Activated T-helper 1 cell treated with anti-CD3 and anti-CD28 coated beads, Interleukin-12 subunit alpha, Interleukin-12 subunit beta, Interleukin-2, Interleukin-4 antibody, amounts not matched to agents 30 ng/mL and 10 ng/mL and 1 ng/mL, durations not matched to agents 14 hours and 24 hours and 36 hours (primary cell): ENCODE data around the gene ID1. TPM values are rescaled to one million over a fixed set of nuclear protein-coding genes. Genes with fewer than 3 reads are reported as not detected.

Experiments
- DNase-seq: peaks from one replicate; pipeline ENCODE4 v3.0.0; 2021; ENCODE audit warnings: low spot score
- H3K27ac Mint-ChIP-seq: one replicate; pipeline ENCODE4 v1.8.0; 2021; ENCODE audit warnings: mild to moderate bottlenecking, mixed read lengths
- H3K27me3 Mint-ChIP-seq: one replicate; pipeline ENCODE4 v1.8.0; 2022; ENCODE audit warnings: mild to moderate bottlenecking, moderate library complexity, mixed read lengths; ENCODE audit not compliant: insufficient read depth
- H3K36me3 Mint-ChIP-seq: one replicate; pipeline ENCODE4 v1.8.0; 2021; ENCODE audit warnings: low read depth, mixed read lengths
- H3K4me1 Mint-ChIP-seq: one replicate; pipeline ENCODE4 v1.8.0; 2021; ENCODE audit warnings: low read depth, mixed read lengths
- H3K4me3 Mint-ChIP-seq: one replicate; pipeline ENCODE4 v1.8.0; 2021; ENCODE audit warnings: mild to moderate bottlenecking, moderate library complexity, mixed read lengths
- H3K9me3 Mint-ChIP-seq: one replicate; pipeline ENCODE4 v1.8.0; 2021; ENCODE audit warnings: mixed read lengths
- intact Hi-C: fragments of 100-400 bp; cut with micrococcal nuclease; formaldehyde crosslinking; loops from one replicate; pipeline ENCODE4 v1.15.1; 2024
- total RNA-seq: library from RNA; stranded (reverse); gene quantifications from 2 replicates; pipeline ENCODE4 v1.2.3, GENCODE V29; 2022

The ID1 gene
- total RNA-seq, 1 donor from 2014 or later: 4.0 TPM

GRCh38 chr20:31596831-31597480 lies 8.1 kb upstream of the ID1 start:
- Mint-ChIP-seq H3K27ac (no peak overlapping the region), H3K36me3 (no peaks in the 10 kb centered on the region), H3K27me3 (peaks cover 2% of the 10 kb centered on the region), H3K4me3 (no peak overlapping the region), H3K9me3 (no peaks in the 10 kb centered on the region), H3K4me1 (no peaks in the 10 kb centered on the region)
- no peak for DNase-seq
- intact Hi-C loops: no loop called here

- no peak overlapping the region for H3K27ac Mint-ChIP-seq
- intact Hi-C loops: no loop called here
Observed at GRCh38 chr20:31597481-31597855, 7.6 kb upstream of the ID1 start.

GRCh38 chr20:31602431-31602778 lies 2.7 kb upstream of the ID1 start:
- Mint-ChIP-seq H3K36me3 (no peaks in the 10 kb centered on the region), H3K4me1 (peaks cover 35% of the 10 kb centered on the region), H3K9me3 (no peaks in the 10 kb centered on the region), H3K27ac (no peak overlapping the region), H3K4me3 (no peak overlapping the region), H3K27me3 (peaks cover 40% of the 10 kb centered on the region)
- intact Hi-C loops: loop anchor here (10.0 kb wide), 1 partner anchor 752 kb away; the partner anchor contains the start of gene ASXL1
- no peak for DNase-seq

More at GRCh38 chr20:31597481-31597855, 7.6 kb upstream of the ID1 start:
- no peaks in the 10 kb centered on the region for H3K9me3 Mint-ChIP-seq
- H3K4me3 Mint-ChIP-seq: no peak overlapping the region
- H3K27me3 Mint-ChIP-seq: peaks cover 4% of the 10 kb centered on the region
- H3K36me3 Mint-ChIP-seq: no peaks in the 10 kb centered on the region
- no peak for DNase-seq
- peaks cover under 1% of the 10 kb centered on the region for H3K4me1 Mint-ChIP-seq

GRCh38 chr20:31602779-31603441 lies 2.2 kb upstream of the ID1 start:
- Mint-ChIP-seq H3K36me3 (no peaks in the 10 kb centered on the region), H3K4me1 (peaks cover 35% of the 10 kb centered on the region), H3K27me3 (peaks cover 45% of the 10 kb centered on the region), H3K4me3 (peak overlapping the region; percentile 27), H3K27ac (no peak overlapping the region), H3K9me3 (no peaks in the 10 kb centered on the region)
- intact Hi-C loops: loop anchor here (10.0 kb wide), 1 partner anchor 752 kb away; the partner anchor contains the start of gene ASXL1
- DNase-seq: peak; percentile 22

- no peaks in the 10 kb centered on the region for H3K36me3 Mint-ChIP-seq
- peak overlapping the region; percentile 6 for H3K27ac Mint-ChIP-seq
- peaks cover 54% of the 10 kb centered on the region for H3K27me3 Mint-ChIP-seq
- H3K9me3 Mint-ChIP-seq: no peaks in the 10 kb centered on the region
- peak overlapping the region; percentile 91 for H3K4me3 Mint-ChIP-seq
- H3K4me1 Mint-ChIP-seq: peaks cover 35% of the 10 kb centered on the region
- intact Hi-C loops: loop anchor here (2.0 to 10.0 kb wide), 3 partner anchors 43 to 751 kb away; partner anchors contain the start of genes ASXL1 and HM13
- DNase-seq: peak; percentile 68
Observed at GRCh38 chr20:31603822-31604566, 1.1 kb upstream of the ID1 start.

- Mint-ChIP-seq H3K4me1 (peaks cover 35% of the 10 kb centered on the region), H3K9me3 (no peaks in the 10 kb centered on the region), H3K27me3 (peaks cover 54% of the 10 kb centered on the region), H3K36me3 (no peaks in the 10 kb centered on the region), H3K27ac (no peak overlapping the region), H3K4me3 (peak overlapping the region; percentile 91)
- intact Hi-C loops: loop anchor here (1.0 to 10.0 kb wide), 7 partner anchors 9 to 750 kb away; partner anchors contain the start of genes ASXL1, BCL2L1 and HM13
- DNase-seq: no peak
Observed at GRCh38 chr20:31604567-31605030, 490 bp upstream of the ID1 start.

- intact Hi-C loops: loop anchor here (1.0 to 10.0 kb wide), 7 partner anchors 7 to 749 kb away; partner anchors contain the start of genes ASXL1, BCL2L1 and HM13
- DNase-seq: no peak
- Mint-ChIP-seq H3K4me3 (peak overlapping the region; percentile 91), H3K36me3 (no peaks in the 10 kb centered on the region), H3K4me1 (peaks cover 35% of the 10 kb centered on the region), H3K27me3 (peaks cover 57% of the 10 kb centered on the region), H3K9me3 (no peaks in the 10 kb centered on the region), H3K27ac (no peak overlapping the region)
Observed at GRCh38 chr20:31605902-31606803, 1.1 kb downstream of the ID1 start.

- H3K4me3 Mint-ChIP-seq: peak overlapping the region; percentile 91
- H3K27ac Mint-ChIP-seq: no peak overlapping the region
- H3K36me3 Mint-ChIP-seq: no peaks in the 10 kb centered on the region
- H3K4me1 Mint-ChIP-seq: peaks cover 35% of the 10 kb centered on the region
- no peaks in the 10 kb centered on the region for H3K9me3 Mint-ChIP-seq
- intact Hi-C loops: loop anchor here (10.0 kb wide), 1 partner anchor 748 kb away; the partner anchor contains the start of gene ASXL1
- DNase-seq: no peak
- peaks cover 55% of the 10 kb centered on the region for H3K27me3 Mint-ChIP-seq
Observed at GRCh38 chr20:31606804-31607639, 1.9 kb downstream of the ID1 start.

GRCh38 chr20:31607640-31608250 lies 2.7 kb downstream of the ID1 start:
- no peak overlapping the region for H3K27ac Mint-ChIP-seq
- no peak overlapping the region for H3K4me3 Mint-ChIP-seq
- intact Hi-C loops: loop anchor here (10.0 kb wide), 1 partner anchor 747 kb away; the partner anchor contains the start of gene ASXL1
- no peaks in the 10 kb centered on the region for H3K9me3 Mint-ChIP-seq
- H3K27me3 Mint-ChIP-seq: peaks cover 54% of the 10 kb centered on the region
- H3K4me1 Mint-ChIP-seq: peaks cover 31% of the 10 kb centered on the region
- no peaks in the 10 kb centered on the region for H3K36me3 Mint-ChIP-seq
- no peak for DNase-seq

- H3K4me1 Mint-ChIP-seq: peaks cover 27% of the 10 kb centered on the region
- peaks cover 55% of the 10 kb centered on the region for H3K27me3 Mint-ChIP-seq
- DNase-seq: no peak
- H3K4me3 Mint-ChIP-seq: no peak overlapping the region
- no peaks in the 10 kb centered on the region for H3K9me3 Mint-ChIP-seq
- no peaks in the 10 kb centered on the region for H3K36me3 Mint-ChIP-seq
- no peak overlapping the region for H3K27ac Mint-ChIP-seq
- intact Hi-C loops: loop anchor here (10.0 kb wide), 1 partner anchor 746 kb away; the partner anchor contains the start of gene ASXL1
Observed at GRCh38 chr20:31608251-31608945, 3.3 kb downstream of the ID1 start.
